Ovary (tissue), 9 donors: Measurements from ENCODE around the gene THADA. TPM values are rescaled to one million over a fixed set of nuclear protein-coding genes. Genes with fewer than 3 reads are reported as not detected.

ENCODE experiments used
- DNase-seq, 5 donors: peaks; one replicate each; pipeline ENCODE4 v3.0.0-alpha.2; 2019 to 2020
- H3K27ac ChIP-seq, 2 donors: fragments of 200-600 bp; one replicate each; pipeline versions ENCODE4 v1.5.1 to v1.8.0; 2019 to 2022
- H3K27me3 ChIP-seq: fragments of 200-600 bp; one replicate; pipeline ENCODE4 v1.8.0; 2022
- H3K36me3 ChIP-seq: fragments of 200-600 bp; sonication (generic); one replicate; pipeline ENCODE4 v1.5.1; 2019
- H3K4me1 ChIP-seq: one replicate; pipeline ENCODE4 v1.8.1; 2013; ENCODE audit warnings: mild to moderate bottlenecking, moderate library complexity; ENCODE audit not compliant: insufficient read depth
- H3K4me3 ChIP-seq: fragments of 200-600 bp; sonication (generic); one replicate; pipeline ENCODE4 v1.5.1; 2017
- H3K9me3 ChIP-seq, 2 donors: fragments of 200-600 bp in 1 of 2; sonication (generic) in 1 of 2; one replicate each; pipeline versions ENCODE4 v1.5.1 to v1.8.1; 2013 to 2019; ENCODE audit warnings: mild to moderate bottlenecking in 1 of 2, moderate library complexity in 1 of 2
- CTCF ChIP-seq, 3 donors: fragments of 450-650 bp in 2 of 3; fragments of 200-600 bp in 1 of 3; IDR thresholded peaks; one replicate each; pipeline versions ENCODE4 v1.5.1 to v1.8.0; 2016 to 2022; ENCODE audit warnings: antibody characterized with exemption in 3 of 3, mild to moderate bottlenecking in 1 of 3
- EP300 ChIP-seq: sonication (generic); formaldehyde crosslinking; IDR thresholded peaks from one replicate; pipeline ENCODE4 v1.6.1; 2017; ENCODE audit warnings: antibody characterized with exemption
- POLR2A ChIP-seq: fragments of 450-650 bp; IDR thresholded peaks from one replicate; pipeline ENCODE4 v1.6.1; 2017; ENCODE audit warnings: antibody characterized with exemption, mild to moderate bottlenecking, moderate library complexity
- WGBS, 3 donors: extraction: QIAGEN DNeasy Blood & Tissue Kit in 1 of 3; methylation state at CpG; one replicate each; pipeline versions ENCODE4 v1.1.5 to v1.1.7; 2013 to 2017; 5-methylcytosine and 5-hydroxymethylcytosine counted together
- intact Hi-C, 4 donors: fragments of 100-400 bp; cut with DNase I; formaldehyde crosslinking; loops; one replicate each; pipeline versions ENCODE4 v1.11.0 to v1.15.1; 2022 to 2023
- polyA plus RNA-seq, 2 donors: library from polyadenylated mRNA; stranded (reverse); fragments of 200-250 nt in 1 of 2; fragments of 350-450 nt in 1 of 2; fragmentation: Illumina TruSeq in 1 of 2; extraction: RNeasy Lipid Tissue Mini Kit (QIAGEN cat#74804) in 1 of 2; gene quantifications; one replicate each; pipeline ENCODE4 v1.2.3, GENCODE V29; 2013 to 2014
- total RNA-seq, 7 donors: library from RNA; depleted of rRNA in 2 of 7; stranded (reverse); fragments of >200 nt in 2 of 7; fragmentation: NEBNext Ultra II Directional in 3 of 7; extraction: Animal tissue kit (Norgen Biotek cat#: 25700) in 3 of 7; gene quantifications; one replicate each; pipeline versions ENCODE4 v1.1.0 to v1.2.4, GENCODE V29; 2016 to 2023
- donor health status: DM: no; HTN: no; CAD: no; lungs with moderate emphysema.
- donor health status: DM: no; HTN: no; CAD: no.
- donor health status: Bipolar disorder and iron deficiency.
- donor health status: DM: yes; HTN: yes; CAD: no.
- donor health status: DM: no; HTN: no; CAD: no.
- donor health status: DM: yes; HTN: yes; CAD: no.

Gene THADA
- total and polyA plus RNA-seq, 9 donors = 14.0 to 46.8 (median 28.6) TPM

GRCh38 chr2:43306197-43306596, 289.6 kb downstream of the THADA start:
- 97 to 99% (median 97%) methylated on average over 5 of the region's 5 CpGs for WGBS, 3 donors
- H3K4me1 ChIP-seq = peaks cover 18% of the 10 kb centered on the region

GRCh38 chr2:43305517-43305916, 290.3 kb downstream of the THADA start:
- DNase-seq = peak in 1 of 5 donors; percentile 71
- 28 to 35% (median 31%) methylated on average over 2 of the region's 2 CpGs for WGBS, 3 donors
- H3K27me3 ChIP-seq = no peaks in the 10 kb centered on the region
- H3K36me3 ChIP-seq = no peaks in the 10 kb centered on the region
- no peaks in the 10 kb centered on the region for H3K9me3 ChIP-seq
- intact Hi-C loops = loop anchor here in 1 of 4 donors (10.0 kb wide), 1 partner anchor 81 kb away; the partner anchor contains the start of gene ZFP36L2
- no peak overlapping the region for H3K4me3 ChIP-seq
- peak overlapping the region in 1 of 2 donors; percentile 24 for H3K27ac ChIP-seq
- TF ChIP-seq EP300 (no peak), POLR2A (no peak), CTCF (IDR thresholded peaks at IDR 0.05) (no peak)
- peaks cover 16% of the 10 kb centered on the region for H3K4me1 ChIP-seq

More at GRCh38 chr2:43306197-43306596, 289.6 kb downstream of the THADA start:
- no peaks in the 10 kb centered on the region for H3K9me3 ChIP-seq
- no peaks in the 10 kb centered on the region for H3K36me3 ChIP-seq
- TF ChIP-seq EP300 = no peak
- no peak for TF ChIP-seq POLR2A
- TF ChIP-seq CTCF (IDR thresholded peaks at IDR 0.05) = no peak
- no peaks in the 10 kb centered on the region for H3K27me3 ChIP-seq
- no peak for DNase-seq
- intact Hi-C loops = loop anchor here in 1 of 4 donors (10.0 kb wide), 1 partner anchor 81 kb away; the partner anchor contains the start of gene ZFP36L2
- no peak overlapping the region for H3K27ac ChIP-seq
- H3K4me3 ChIP-seq = no peak overlapping the region

GRCh38 chr2:43305012-43305411, 290.8 kb downstream of the THADA start:
- Histone ChIP-seq H3K4me1 (peaks cover 16% of the 10 kb centered on the region), H3K36me3 (no peaks in the 10 kb centered on the region), H3K4me3 (no peak overlapping the region), H3K27ac (peak overlapping the region in 1 of 2 donors; percentile 24), H3K9me3 (no peaks in the 10 kb centered on the region), H3K27me3 (no peaks in the 10 kb centered on the region)
- TF ChIP-seq EP300 = no peak
- TF ChIP-seq CTCF (IDR thresholded peaks at IDR 0.05) = no peak
- TF ChIP-seq POLR2A = no peak
- 6 to 10% (median 8%) methylated on average over 2 of the region's 2 CpGs for WGBS, 3 donors
- intact Hi-C loops = loop anchor here in 1 of 4 donors (10.0 kb wide), 1 partner anchor 80 kb away; the partner anchor contains the start of gene ZFP36L2
- peak in 1 of 5 donors; percentile 76 for DNase-seq

- 77 to 94% (median 90%) methylated on average over 3 of the region's 3 CpGs for WGBS, 3 donors
- H3K4me1 ChIP-seq = peaks cover 16% of the 10 kb centered on the region
- no peaks in the 10 kb centered on the region for H3K27me3 ChIP-seq
- TF ChIP-seq CTCF (IDR thresholded peaks at IDR 0.05) = no peak
- no peak for TF ChIP-seq POLR2A
- no peak for TF ChIP-seq EP300
- H3K36me3 ChIP-seq = no peaks in the 10 kb centered on the region
- H3K4me3 ChIP-seq = no peak overlapping the region
- H3K27ac ChIP-seq = no peak overlapping the region
- no peak for DNase-seq
- H3K9me3 ChIP-seq = no peaks in the 10 kb centered on the region
- intact Hi-C loops = loop anchor here in 1 of 4 donors (10.0 kb wide), 1 partner anchor 79 kb away; the partner anchor contains the start of gene ZFP36L2
Measured at GRCh38 chr2:43303889-43304288, 291.9 kb downstream of the THADA start.
